Measurements from ENCODE around the gene ELFN2.

ELFN2 gene

GRCh38 chr22:37451218-37451617 is 23.9 kb upstream of the ELFN2 start:
- TF ChIP-seq EZH2 (IDR thresholded peaks at IDR 0.05; ENCODE audit: borderline replicate concordance, low read depth, low read length, severe bottlenecking) (no peak), CTCF (IDR thresholded peaks at IDR 0.05; ENCODE audit: borderline replicate concordance, extremely low read depth, low read length, poor library complexity, severe bottlenecking) (no peak)
- no peak overlapping the region for H3K4me2 ChIP-seq (ENCODE audit: insufficient read depth, low read length)
- no peaks in the 10 kb centered on the region for H3K27me3 ChIP-seq (ENCODE audit: insufficient read depth, low read length, poor library complexity)
- no peaks in the 10 kb centered on the region for H3K36me3 ChIP-seq (ENCODE audit: insufficient read depth, low read length)
- H3K27ac ChIP-seq (ENCODE audit: low read length) = no peak overlapping the region
- ATAC-seq (ENCODE audit: insufficient read depth, low read depth) (no peak), DNase-seq (no peak)
- H3K4me1 ChIP-seq (ENCODE audit: insufficient read depth, low read length) = no peaks in the 10 kb centered on the region
- H3K9ac ChIP-seq (ENCODE audit: low read depth, low read length) = no peak overlapping the region
- H2AFZ ChIP-seq (ENCODE audit: low read depth, low read length) = no peak overlapping the region
- no peak overlapping the region for H3K4me3 ChIP-seq (ENCODE audit: low read depth in 1 of 2, low read length in 2 of 2)
- H3K9me3 ChIP-seq (ENCODE audit: insufficient read depth, low read length, severe bottlenecking) = no peaks in the 10 kb centered on the region
- no peaks in the 10 kb centered on the region for H3K79me2 ChIP-seq (ENCODE audit: insufficient read depth, low read length)
- no peaks in the 10 kb centered on the region; the same call in 1 of the 2 replicates for H4K20me1 ChIP-seq (ENCODE audit: insufficient read depth, low read length)

GRCh38 chr22:37449331-37450001 is 22.2 kb upstream of the ELFN2 start:
- Histone ChIP-seq H3K79me2 (ENCODE audit: insufficient read depth, low read length) (no peaks in the 10 kb centered on the region), H3K4me3 (ENCODE audit: low read depth in 1 of 2, low read length in 2 of 2) (no peak overlapping the region), H2AFZ (ENCODE audit: low read depth, low read length) (no peak overlapping the region), H3K27me3 (ENCODE audit: insufficient read depth, low read length, poor library complexity) (no peaks in the 10 kb centered on the region), H3K9me3 (ENCODE audit: insufficient read depth, low read length, severe bottlenecking) (no peaks in the 10 kb centered on the region), H3K4me1 (ENCODE audit: insufficient read depth, low read length) (no peaks in the 10 kb centered on the region), H3K9ac (ENCODE audit: low read depth, low read length) (no peak overlapping the region), H4K20me1 (ENCODE audit: insufficient read depth, low read length) (no peaks in the 10 kb centered on the region; the same call in 1 of the 2 replicates), H3K36me3 (ENCODE audit: insufficient read depth, low read length) (no peaks in the 10 kb centered on the region), H3K4me2 (ENCODE audit: insufficient read depth, low read length) (no peak overlapping the region), H3K27ac (ENCODE audit: low read length) (no peak overlapping the region)
- no peak for TF ChIP-seq EZH2 (IDR thresholded peaks at IDR 0.05; ENCODE audit: borderline replicate concordance, low read depth, low read length, severe bottlenecking)
- no peak for TF ChIP-seq CTCF (IDR thresholded peaks at IDR 0.05; ENCODE audit: borderline replicate concordance, extremely low read depth, low read length, poor library complexity, severe bottlenecking)
- no peak for DNase-seq
- ATAC-seq (ENCODE audit: insufficient read depth, low read depth) = no peak

- H3K4me3 ChIP-seq (ENCODE audit: low read depth in 1 of 2, low read length in 2 of 2) = no peak overlapping the region
- no peak overlapping the region for H2AFZ ChIP-seq (ENCODE audit: low read depth, low read length)
- no peak for ATAC-seq (ENCODE audit: insufficient read depth, low read depth)
- no peaks in the 10 kb centered on the region for H3K79me2 ChIP-seq (ENCODE audit: insufficient read depth, low read length)
- no peaks in the 10 kb centered on the region for H3K4me1 ChIP-seq (ENCODE audit: insufficient read depth, low read length)
- no peak overlapping the region for H3K27ac ChIP-seq (ENCODE audit: low read length)
- no peaks in the 10 kb centered on the region for H3K36me3 ChIP-seq (ENCODE audit: insufficient read depth, low read length)
- no peak for TF ChIP-seq CTCF (IDR thresholded peaks at IDR 0.05; ENCODE audit: borderline replicate concordance, extremely low read depth, low read length, poor library complexity, severe bottlenecking)
- no peak for TF ChIP-seq EZH2 (IDR thresholded peaks at IDR 0.05; ENCODE audit: borderline replicate concordance, low read depth, low read length, severe bottlenecking)
- H4K20me1 ChIP-seq (ENCODE audit: insufficient read depth, low read length) = no peaks in the 10 kb centered on the region; the same call in 1 of the 2 replicates
- H3K27me3 ChIP-seq (ENCODE audit: insufficient read depth, low read length, poor library complexity) = no peaks in the 10 kb centered on the region
- H3K4me2 ChIP-seq (ENCODE audit: insufficient read depth, low read length) = no peak overlapping the region
- no peak overlapping the region for H3K9ac ChIP-seq (ENCODE audit: low read depth, low read length)
- DNase-seq = no peak
- H3K9me3 ChIP-seq (ENCODE audit: insufficient read depth, low read length, severe bottlenecking) = no peaks in the 10 kb centered on the region
These were observed 21.3 kb upstream of the ELFN2 start for GRCh38 chr22:37448516-37449127.
